Vagina (tissue), 2 donors: ENCODE data around the gene MEN1.

Experiments used
- POLR2A ChIP-seq, 2 donors: fragments of 450-650 bp; IDR thresholded peaks; one replicate each; pipeline ENCODE4 v1.6.1; 2017; ENCODE audit warnings: antibody characterized with exemption in 2 of 2, mild to moderate bottlenecking in 2 of 2, moderate library complexity in 2 of 2
- POLR2AphosphoS5 ChIP-seq, 2 donors: sonication (generic); formaldehyde crosslinking; IDR thresholded peaks; one replicate each; pipeline ENCODE4 v1.9.0; 2017; ENCODE audit warnings: antibody characterized with exemption in 2 of 2, mild to moderate bottlenecking in 2 of 2, low read depth in 1 of 2; ENCODE audit not compliant: insufficient read depth in 1 of 2

GRCh38 chr11:64784813-64785581 lies 25.4 kb downstream of the MEN1 start:
- TF ChIP-seq POLR2A (IDR thresholded peaks at IDR 0.05) (no peak), POLR2AphosphoS5 (IDR thresholded peaks at IDR 0.05; ENCODE audit: insufficient read depth in 1 of 2, low read depth in 1 of 2) (no peak)
